Rectal smooth muscle tissue (tissue), 1 donor: Measurements from ENCODE around the gene PRODH2.
"Not testable (repeated sequence)": the region's sequence is repeated elsewhere in the genome, so short reads cannot be mapped to it uniquely, and the experiment has no call there.

Experiments
- H3K27ac ChIP-seq: one replicate; pipeline ENCODE4 v1.7.0; 2013; ENCODE audit warnings: low read depth, low read length, inconsistent platforms
- H3K27me3 ChIP-seq: one replicate; pipeline ENCODE4 v1.7.0; 2013; ENCODE audit warnings: low read length; ENCODE audit not compliant: control insufficient read depth, insufficient read depth
- H3K36me3 ChIP-seq: one replicate; pipeline ENCODE4 v1.7.0; 2013; ENCODE audit warnings: low read length; ENCODE audit not compliant: control insufficient read depth, insufficient read depth
- H3K4me1 ChIP-seq: one replicate; pipeline ENCODE4 v1.7.0; 2013; ENCODE audit warnings: low read length; ENCODE audit not compliant: control insufficient read depth, insufficient read depth
- H3K4me3 ChIP-seq: one replicate; pipeline ENCODE4 v1.7.0; 2013; ENCODE audit warnings: low read length
- H3K9ac ChIP-seq: one replicate; pipeline ENCODE4 v1.7.0; 2013; ENCODE audit warnings: low read length

The PRODH2 gene

GRCh38 chr19:35848919-35849505 lies 36.4 kb upstream of the PRODH2 start:
- no peaks in the 10 kb centered on the region for H3K4me1 ChIP-seq
- H3K4me3 ChIP-seq = no peak overlapping the region
- no peak overlapping the region for H3K9ac ChIP-seq
- H3K27ac ChIP-seq = no peak overlapping the region
- H3K36me3 ChIP-seq = no peaks in the 10 kb centered on the region
- peaks cover 36% of the 10 kb centered on the region for H3K27me3 ChIP-seq

- Histone ChIP-seq H3K9ac (no peak overlapping the region), H3K4me3 (no peak overlapping the region), H3K27ac (no peak overlapping the region), H3K27me3 (peaks cover 39% of the 10 kb centered on the region), H3K36me3 (no peaks in the 10 kb centered on the region), H3K4me1 (no peaks in the 10 kb centered on the region)
Measured at GRCh38 chr19:35848486-35848885, 35.8 kb upstream of the PRODH2 start.

- no peaks in the 10 kb centered on the region for H3K36me3 ChIP-seq
- no peak overlapping the region for H3K9ac ChIP-seq
- no peak overlapping the region for H3K27ac ChIP-seq
- no peak overlapping the region for H3K4me3 ChIP-seq
- peaks cover 45% of the 10 kb centered on the region for H3K27me3 ChIP-seq
- no peaks in the 10 kb centered on the region for H3K4me1 ChIP-seq
Measured at GRCh38 chr19:35847911-35848310, 35.3 kb upstream of the PRODH2 start.

- Histone ChIP-seq H3K4me3 (no peak overlapping the region), H3K27me3 (peaks cover 39% of the 10 kb centered on the region), H3K9ac (no peak overlapping the region), H3K36me3 (no peaks in the 10 kb centered on the region), H3K4me1 (no peaks in the 10 kb centered on the region), H3K27ac (no peak overlapping the region)
Measured at GRCh38 chr19:35846038-35846668, 33.5 kb upstream of the PRODH2 start.

GRCh38 chr19:35845215-35846037 lies 32.8 kb upstream of the PRODH2 start:
- peaks cover 39% of the 10 kb centered on the region for H3K27me3 ChIP-seq
- no peak overlapping the region for H3K27ac ChIP-seq
- no peaks in the 10 kb centered on the region for H3K4me1 ChIP-seq
- no peak overlapping the region for H3K9ac ChIP-seq
- H3K36me3 ChIP-seq = no peaks in the 10 kb centered on the region
- H3K4me3 ChIP-seq = peak overlapping the region; percentile 41

GRCh38 chr19:35844482-35845214 lies 32.0 kb upstream of the PRODH2 start:
- H3K36me3 ChIP-seq = no peaks in the 10 kb centered on the region
- no peak overlapping the region for H3K27ac ChIP-seq
- H3K27me3 ChIP-seq = peaks cover 39% of the 10 kb centered on the region
- H3K4me3 ChIP-seq = peak overlapping the region; percentile 9
- H3K9ac ChIP-seq = no peak overlapping the region
- H3K4me1 ChIP-seq = no peaks in the 10 kb centered on the region

GRCh38 chr19:35843676-35844481 lies 31.2 kb upstream of the PRODH2 start:
- H3K9ac ChIP-seq = no peak overlapping the region
- H3K36me3 ChIP-seq = no peaks in the 10 kb centered on the region
- no peaks in the 10 kb centered on the region for H3K4me1 ChIP-seq
- no peak overlapping the region for H3K4me3 ChIP-seq
- no peak overlapping the region for H3K27ac ChIP-seq
- H3K27me3 ChIP-seq = peaks cover 32% of the 10 kb centered on the region

- Histone ChIP-seq H3K4me1 (no peaks in the 10 kb centered on the region), H3K9ac (no peak overlapping the region), H3K27me3 (peaks cover 26% of the 10 kb centered on the region), H3K27ac (no peak overlapping the region), H3K4me3 (no peak overlapping the region), H3K36me3 (no peaks in the 10 kb centered on the region)
Measured at GRCh38 chr19:35842666-35843272, 30.1 kb upstream of the PRODH2 start.

- Histone ChIP-seq H3K4me3 (no peak overlapping the region), H3K36me3 (no peaks in the 10 kb centered on the region), H3K27ac (no peak overlapping the region), H3K27me3 (peaks cover 26% of the 10 kb centered on the region), H3K4me1 (no peaks in the 10 kb centered on the region), H3K9ac (no peak overlapping the region)
Measured at GRCh38 chr19:35841961-35842595, 29.4 kb upstream of the PRODH2 start.

- not testable (repeated sequence) for H3K27me3 ChIP-seq, H3K27ac ChIP-seq, H3K36me3 ChIP-seq, H3K4me3 ChIP-seq, H3K4me1 ChIP-seq, H3K9ac ChIP-seq
Measured at GRCh38 chr19:35836096-35836495, 23.5 kb upstream of the PRODH2 start.

- Histone ChIP-seq H3K4me3 (no peak overlapping the region), H3K27ac (no peak overlapping the region), H3K27me3 (no peaks in the 10 kb centered on the region), H3K4me1 (no peaks in the 10 kb centered on the region), H3K36me3 (no peaks in the 10 kb centered on the region), H3K9ac (no peak overlapping the region)
Measured at GRCh38 chr19:35833972-35834371, 21.3 kb upstream of the PRODH2 start.
